ENCODE measurements around the gene MFSD12.

The MFSD12 gene

DNA sequence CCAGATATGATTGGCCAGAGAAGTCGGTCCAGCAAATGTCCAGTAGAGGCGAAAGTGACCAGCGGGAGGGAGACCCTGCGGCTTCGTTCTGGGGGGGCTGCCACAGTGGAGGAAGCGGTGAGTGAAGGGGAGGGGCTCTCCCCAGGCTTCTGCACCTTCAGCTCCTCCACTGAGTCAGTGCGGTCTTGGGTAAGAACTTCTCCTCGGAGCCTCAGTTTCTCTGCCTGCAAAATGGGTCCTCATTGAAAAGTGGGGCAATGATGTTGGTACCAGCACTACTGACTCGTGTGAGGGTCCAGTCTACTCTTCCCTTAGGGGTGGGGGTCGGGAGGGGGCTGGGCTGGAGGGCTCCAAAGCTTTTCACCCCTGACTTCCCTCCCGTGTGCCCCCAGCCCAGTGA lies 32.1 kb upstream of the MFSD12 start:
- Histone ChIP-seq H3K9me3 (ENCODE audit: insufficient read depth, low read length) (peaks cover 10% of the 10 kb centered on the region; the same call in 1 of the 2 replicates), H2AFZ (ENCODE audit: low read depth, low read length, severe bottlenecking) (no peak overlapping the region), H3K4me2 (ENCODE audit: low read depth, low read length, poor library complexity, severe bottlenecking) (no peak overlapping the region), H3K9me2 (replicated peaks; ENCODE audit: insufficient read depth, low read length) (no peaks in the 10 kb centered on the region), H3K36me3 (ENCODE audit: low read length) (no peaks in the 10 kb centered on the region), H3F3A (ENCODE audit: insufficient read depth) (0 out of 2 replicates have a peak, but pooled peaks cover 3% of the 10 kb centered on the region), H4K20me1 (ENCODE audit: low read depth, low read length) (no peaks in the 10 kb centered on the region), H3K4me3 (ENCODE audit: insufficient read depth, low read length, poor library complexity, severe bottlenecking) (no peak overlapping the region), H3K27ac (ENCODE audit: low read depth, low read length) (no peak overlapping the region), H3K79me2 (ENCODE audit: insufficient read depth, low read length) (no peaks in the 10 kb centered on the region), H3K9ac (ENCODE audit: low read length) (no peak overlapping the region), H3K27me3 (ENCODE audit: low read length) (no peaks in the 10 kb centered on the region)
- no peak for TF ChIP-seq CTCF (IDR thresholded peaks at IDR 0.05; ENCODE audit: insufficient read depth, low read length, poor library complexity, severe bottlenecking)
- no peak for TF ChIP-seq EZH2phosphoT487 (conservative IDR thresholded peaks at IDR 0.05; ENCODE audit: low read length)

- Histone ChIP-seq H3K4me2 (ENCODE audit: low read depth, low read length, poor library complexity, severe bottlenecking) (no peak overlapping the region), H3K79me2 (ENCODE audit: insufficient read depth, low read length) (no peaks in the 10 kb centered on the region), H3K9me3 (ENCODE audit: insufficient read depth, low read length) (peaks cover 10% of the 10 kb centered on the region; the same call in 1 of the 2 replicates), H3K9ac (ENCODE audit: low read length) (no peak overlapping the region), H3K4me3 (ENCODE audit: insufficient read depth, low read length, poor library complexity, severe bottlenecking) (no peak overlapping the region), H3F3A (ENCODE audit: insufficient read depth) (0 out of 2 replicates have a peak, but pooled peaks cover 3% of the 10 kb centered on the region), H3K27me3 (ENCODE audit: low read length) (no peaks in the 10 kb centered on the region), H4K20me1 (ENCODE audit: low read depth, low read length) (no peaks in the 10 kb centered on the region), H3K9me2 (replicated peaks; ENCODE audit: insufficient read depth, low read length) (no peaks in the 10 kb centered on the region), H3K36me3 (ENCODE audit: low read length) (no peaks in the 10 kb centered on the region), H3K27ac (ENCODE audit: low read depth, low read length) (no peak overlapping the region), H2AFZ (ENCODE audit: low read depth, low read length, severe bottlenecking) (no peak overlapping the region)
- TF ChIP-seq EZH2phosphoT487 (conservative IDR thresholded peaks at IDR 0.05; ENCODE audit: low read length) = no peak
- TF ChIP-seq CTCF (IDR thresholded peaks at IDR 0.05; ENCODE audit: insufficient read depth, low read length, poor library complexity, severe bottlenecking) = no peak
These were observed 29.4 kb upstream of the MFSD12 start for GRCh38 chr19:3586707-3587346.

DNA sequence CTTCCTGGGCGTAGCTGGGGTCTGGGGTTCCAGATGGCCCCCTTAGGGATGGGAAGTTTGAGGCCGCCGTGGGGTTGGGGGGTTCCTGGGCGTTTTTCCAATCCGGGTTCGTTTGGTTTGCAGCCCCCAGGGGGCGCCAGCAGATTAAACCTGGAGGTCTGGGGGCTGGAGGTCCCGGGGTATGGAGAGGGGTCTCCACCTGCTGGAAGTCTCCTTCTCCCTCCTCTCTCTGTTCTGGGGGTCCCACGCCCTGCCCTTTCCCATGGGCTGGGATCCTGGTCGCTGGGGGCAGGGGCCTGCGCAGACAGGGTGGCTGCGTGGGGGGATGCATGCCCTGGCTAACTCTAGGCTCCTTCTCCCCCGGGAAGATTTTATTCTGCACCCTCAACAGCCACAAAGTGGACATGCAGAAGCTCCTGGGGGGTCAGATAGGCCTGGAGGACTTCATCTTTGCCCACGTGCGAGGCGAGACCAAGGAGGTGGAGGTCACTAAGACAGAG lies 28.8 kb upstream of the MFSD12 start:
- H3K9me2 ChIP-seq (replicated peaks; ENCODE audit: insufficient read depth, low read length) = no peaks in the 10 kb centered on the region
- no peaks in the 10 kb centered on the region for H3K36me3 ChIP-seq (ENCODE audit: low read length)
- no peaks in the 10 kb centered on the region for H3K79me2 ChIP-seq (ENCODE audit: insufficient read depth, low read length)
- 0 out of 2 replicates have a peak, but pooled peaks cover 3% of the 10 kb centered on the region for H3F3A ChIP-seq (ENCODE audit: insufficient read depth)
- peak; percentile 43 for TF ChIP-seq CTCF (IDR thresholded peaks at IDR 0.05; ENCODE audit: insufficient read depth, low read length, poor library complexity, severe bottlenecking)
- TF ChIP-seq EZH2phosphoT487 (conservative IDR thresholded peaks at IDR 0.05; ENCODE audit: low read length) = no peak
- H4K20me1 ChIP-seq (ENCODE audit: low read depth, low read length) = no peaks in the 10 kb centered on the region
- peaks cover 10% of the 10 kb centered on the region; the same call in 1 of the 2 replicates for H3K9me3 ChIP-seq (ENCODE audit: insufficient read depth, low read length)
- H2AFZ ChIP-seq (ENCODE audit: low read depth, low read length, severe bottlenecking) = no peak overlapping the region
- no peak overlapping the region for H3K9ac ChIP-seq (ENCODE audit: low read length)
- H3K4me3 ChIP-seq (ENCODE audit: insufficient read depth, low read length, poor library complexity, severe bottlenecking) = no peak overlapping the region
- H3K4me2 ChIP-seq (ENCODE audit: low read depth, low read length, poor library complexity, severe bottlenecking) = no peak overlapping the region
- H3K27me3 ChIP-seq (ENCODE audit: low read length) = no peaks in the 10 kb centered on the region
- H3K27ac ChIP-seq (ENCODE audit: low read depth, low read length) = no peak overlapping the region
